Panc1 (cell line): ENCODE data around the gene NAGPA. TPM values are rescaled to one million over a fixed set of nuclear protein-coding genes. Genes with fewer than 3 reads are reported as not detected.

Experiments used
- ATAC-seq: fragments of 200-7000 bp; cut with Tn5 transposase; 2 replicates; pipeline ENCODE4 v1.9.1; 2020; ENCODE audit warnings: mild to moderate bottlenecking, moderate library complexity
- BruUV-seq: library from RNA; stranded (reverse); fragments of 400-500 nt; replicated peaks from 2 replicates; lab custom pipeline; 2021; lab: Mats Ljungman, UMichigan
- CTCF ChIA-PET: fragments of 300-600 bp; sonication (Branson Sonifier 250); formaldehyde crosslinking; loops from one replicate; lab custom pipeline; 2022; ENCODE audit warnings: antibody characterized with exemption; lab: Charles Lee
- POLR2A ChIA-PET: fragments of 300-600 bp; sonication (Branson Sonifier 250); formaldehyde crosslinking; loops from one replicate; lab custom pipeline; 2022; ENCODE audit warnings: antibody characterized with exemption; lab: Charles Lee
- DNase-seq: peaks from one replicate; pipeline ENCODE4 v3.0.0-alpha.2; 2010; ENCODE audit warnings: low read depth, low spot score
- H3K27ac ChIP-seq: 2 replicates; pipeline ENCODE4 v1.5.1; 2011; ENCODE audit warnings: mild to moderate bottlenecking, low read length, inconsistent platforms
- H3K27me3 ChIP-seq: fragments of 200-500 bp; sonication (Bioruptor generic); 2 replicates; pipeline ENCODE4 v1.6.0; 2014; ENCODE audit warnings: low read length, inconsistent platforms; ENCODE audit not compliant: control insufficient read depth, insufficient read depth
- H3K36me3 ChIP-seq: fragments of 200-500 bp; sonication (Bioruptor generic); 2 replicates; pipeline ENCODE4 v1.5.1; 2014; ENCODE audit warnings: inconsistent platforms, mild to moderate bottlenecking, low read length, moderate library complexity; ENCODE audit not compliant: control insufficient read depth, insufficient read depth
- H3K4me1 ChIP-seq: 2 replicates; pipeline ENCODE4 v1.5.1; 2011; ENCODE audit warnings: inconsistent platforms, mild to moderate bottlenecking, low read length, moderate library complexity; ENCODE audit not compliant: control insufficient read depth, insufficient read depth
- H3K4me3 ChIP-seq, 2 experiments: 2 replicates each; pipeline ENCODE4 v1.5.1; 2011 to 2012; ENCODE audit warnings: low read depth in 2 of 2, low read length in 2 of 2, mild to moderate bottlenecking in 2 of 2, inconsistent platforms in 1 of 2, moderate library complexity in 1 of 2
- H3K9me3 ChIP-seq: fragments of 200-500 bp; sonication (Bioruptor generic); 2 replicates; pipeline ENCODE4 v1.5.1; 2014; ENCODE audit warnings: low read depth, mild to moderate bottlenecking, inconsistent platforms, low read length, moderate library complexity; ENCODE audit not compliant: control insufficient read depth, insufficient read depth
- POLR2AphosphoS5 ChIP-seq: IDR thresholded peaks from 2 replicates; pipeline ENCODE4 v1.6.1; 2012; ENCODE audit warnings: mild to moderate bottlenecking, low read depth, low read length, moderate library complexity
- SIN3A ChIP-seq: IDR thresholded peaks from 2 replicates; pipeline ENCODE4 v1.6.1; 2012; ENCODE audit warnings: low read depth, mild to moderate bottlenecking, low read length, moderate library complexity, borderline replicate concordance; ENCODE audit not compliant: insufficient read depth
- TCF7L2 ChIP-seq: IDR thresholded peaks from 2 replicates; pipeline ENCODE4 v1.6.1; 2011; ENCODE audit warnings: mild to moderate bottlenecking, low read depth, low read length, inconsistent platforms
- in situ Hi-C: cut with HindIII; loops from 2 replicates; pipeline ENCODE4 v1.10.0; 2016; ENCODE audit warnings: low sequenced_read_pairs, low pct_unique_long_range_greater_than_20kb
- intact Hi-C: fragments of 100-400 bp; cut with micrococcal nuclease; formaldehyde crosslinking; loops from one replicate; pipeline ENCODE4 v1.10.0; 2022; ENCODE audit not compliant: unreplicated experiment
- total RNA-seq: library from RNA; stranded (reverse); gene quantifications from one replicate; pipeline ENCODE4 v1.2.1, GENCODE V29; 2021; ENCODE audit not compliant: unreplicated experiment
- TF ChIP-seq, protein P1 (sequence below), 2 experiments: IDR thresholded peaks; 2 replicates each; pipeline ENCODE4 v1.6.1; 2011 to 2012; ENCODE audit warnings: low read depth in 2 of 2, control low read depth in 1 of 2, low read length in 1 of 2, mild to moderate bottlenecking in 1 of 2, moderate library complexity in 1 of 2; ENCODE audit not compliant: insufficient read depth in 1 of 2
- TF ChIP-seq, protein P2 (sequence below): fragments of 450-650 bp; IDR thresholded peaks from 2 replicates; pipeline ENCODE4 v1.5.1; 2017; ENCODE audit warnings: mild to moderate bottlenecking

Gene NAGPA
- total RNA-seq, 1 experiment from 2014 or later, result 19.2 TPM

DNA sequence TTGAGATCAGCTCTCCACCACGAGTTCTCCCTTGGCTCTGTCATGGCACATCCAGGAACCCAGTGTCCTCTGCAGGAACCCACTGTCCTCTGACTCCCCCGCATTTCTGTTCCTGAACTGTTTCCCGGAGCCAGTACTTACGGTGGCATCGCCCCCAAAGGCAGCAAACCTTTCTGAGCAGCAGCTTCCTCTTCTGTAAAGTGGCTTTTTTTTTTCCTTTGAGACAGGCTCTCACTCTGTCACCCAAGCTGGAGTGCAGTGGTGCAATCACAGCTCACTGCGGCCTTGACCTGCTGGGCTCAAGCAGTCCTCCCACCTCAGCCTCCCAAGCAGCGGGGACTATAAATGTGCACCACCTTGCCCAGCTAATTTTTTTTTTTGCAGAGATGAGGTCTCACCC, 32.2 kb downstream of the NAGPA start:
- DNase-seq (no peak), ATAC-seq (no peak)
- H3K27ac ChIP-seq, result no peak overlapping the region
- intact Hi-C loops, result no loop called here
- H3K36me3 ChIP-seq, result no peaks in the 10 kb centered on the region
- no TSS peak for BruUV-seq
- no peaks in the 10 kb centered on the region for H3K27me3 ChIP-seq
- POLR2A ChIA-PET, result no interaction called here
- no peak overlapping the region for H3K4me3 ChIP-seq
- in situ Hi-C loops, result no loop called here
- no peaks in the 10 kb centered on the region for H3K4me1 ChIP-seq
- no peaks in the 10 kb centered on the region for H3K9me3 ChIP-seq
- TF ChIP-seq SIN3A (no peak), TCF7L2 (no peak), POLR2AphosphoS5 (no peak)
- TF ChIP-seq, protein P1, sequence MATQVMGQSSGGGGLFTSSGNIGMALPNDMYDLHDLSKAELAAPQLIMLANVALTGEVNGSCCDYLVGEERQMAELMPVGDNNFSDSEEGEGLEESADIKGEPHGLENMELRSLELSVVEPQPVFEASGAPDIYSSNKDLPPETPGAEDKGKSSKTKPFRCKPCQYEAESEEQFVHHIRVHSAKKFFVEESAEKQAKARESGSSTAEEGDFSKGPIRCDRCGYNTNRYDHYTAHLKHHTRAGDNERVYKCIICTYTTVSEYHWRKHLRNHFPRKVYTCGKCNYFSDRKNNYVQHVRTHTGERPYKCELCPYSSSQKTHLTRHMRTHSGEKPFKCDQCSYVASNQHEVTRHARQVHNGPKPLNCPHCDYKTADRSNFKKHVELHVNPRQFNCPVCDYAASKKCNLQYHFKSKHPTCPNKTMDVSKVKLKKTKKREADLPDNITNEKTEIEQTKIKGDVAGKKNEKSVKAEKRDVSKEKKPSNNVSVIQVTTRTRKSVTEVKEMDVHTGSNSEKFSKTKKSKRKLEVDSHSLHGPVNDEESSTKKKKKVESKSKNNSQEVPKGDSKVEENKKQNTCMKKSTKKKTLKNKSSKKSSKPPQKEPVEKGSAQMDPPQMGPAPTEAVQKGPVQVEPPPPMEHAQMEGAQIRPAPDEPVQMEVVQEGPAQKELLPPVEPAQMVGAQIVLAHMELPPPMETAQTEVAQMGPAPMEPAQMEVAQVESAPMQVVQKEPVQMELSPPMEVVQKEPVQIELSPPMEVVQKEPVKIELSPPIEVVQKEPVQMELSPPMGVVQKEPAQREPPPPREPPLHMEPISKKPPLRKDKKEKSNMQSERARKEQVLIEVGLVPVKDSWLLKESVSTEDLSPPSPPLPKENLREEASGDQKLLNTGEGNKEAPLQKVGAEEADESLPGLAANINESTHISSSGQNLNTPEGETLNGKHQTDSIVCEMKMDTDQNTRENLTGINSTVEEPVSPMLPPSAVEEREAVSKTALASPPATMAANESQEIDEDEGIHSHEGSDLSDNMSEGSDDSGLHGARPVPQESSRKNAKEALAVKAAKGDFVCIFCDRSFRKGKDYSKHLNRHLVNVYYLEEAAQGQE (IDR thresholded peaks at IDR 0.05; ENCODE audit: insufficient read depth in 1 of 2, low read depth in 2 of 2, low read length in 1 of 2), result no peak
- TF ChIP-seq, protein P2, sequence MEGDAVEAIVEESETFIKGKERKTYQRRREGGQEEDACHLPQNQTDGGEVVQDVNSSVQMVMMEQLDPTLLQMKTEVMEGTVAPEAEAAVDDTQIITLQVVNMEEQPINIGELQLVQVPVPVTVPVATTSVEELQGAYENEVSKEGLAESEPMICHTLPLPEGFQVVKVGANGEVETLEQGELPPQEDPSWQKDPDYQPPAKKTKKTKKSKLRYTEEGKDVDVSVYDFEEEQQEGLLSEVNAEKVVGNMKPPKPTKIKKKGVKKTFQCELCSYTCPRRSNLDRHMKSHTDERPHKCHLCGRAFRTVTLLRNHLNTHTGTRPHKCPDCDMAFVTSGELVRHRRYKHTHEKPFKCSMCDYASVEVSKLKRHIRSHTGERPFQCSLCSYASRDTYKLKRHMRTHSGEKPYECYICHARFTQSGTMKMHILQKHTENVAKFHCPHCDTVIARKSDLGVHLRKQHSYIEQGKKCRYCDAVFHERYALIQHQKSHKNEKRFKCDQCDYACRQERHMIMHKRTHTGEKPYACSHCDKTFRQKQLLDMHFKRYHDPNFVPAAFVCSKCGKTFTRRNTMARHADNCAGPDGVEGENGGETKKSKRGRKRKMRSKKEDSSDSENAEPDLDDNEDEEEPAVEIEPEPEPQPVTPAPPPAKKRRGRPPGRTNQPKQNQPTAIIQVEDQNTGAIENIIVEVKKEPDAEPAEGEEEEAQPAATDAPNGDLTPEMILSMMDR, result no peak
- CTCF ChIA-PET, result no interaction called here

DNA sequence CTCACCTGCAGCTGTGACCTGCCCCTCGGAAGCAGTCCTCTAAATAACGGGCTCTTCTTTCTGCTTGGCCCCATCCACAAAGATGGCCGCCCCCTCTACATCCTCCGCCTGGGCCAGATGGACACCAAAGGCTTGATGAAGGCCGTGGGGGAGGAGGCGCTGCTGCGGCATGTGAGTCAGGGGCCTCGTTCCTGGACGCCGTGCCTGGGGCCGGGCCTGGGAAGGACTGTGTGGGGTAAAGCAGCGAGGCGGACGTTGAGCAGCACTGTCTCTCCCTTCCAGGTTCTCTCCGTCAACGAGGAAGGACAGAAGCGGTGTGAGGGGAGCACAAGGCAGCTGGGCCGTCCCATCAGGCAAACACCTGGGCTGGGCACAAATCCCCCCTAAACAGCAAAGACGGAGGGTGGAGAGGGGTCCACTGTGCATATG, 33.1 kb downstream of the NAGPA start:
- TF ChIP-seq, protein P1 (IDR thresholded peaks at IDR 0.05; ENCODE audit: insufficient read depth in 1 of 2, low read depth in 2 of 2, low read length in 1 of 2), result no peak
- TF ChIP-seq TCF7L2 (no peak), SIN3A (no peak), POLR2AphosphoS5 (no peak)
- TF ChIP-seq, protein P2, result no peak
- no peak for ATAC-seq
- Histone ChIP-seq H3K36me3 (no peaks in the 10 kb centered on the region), H3K9me3 (no peaks in the 10 kb centered on the region), H3K4me3 (no peak overlapping the region), H3K27me3 (no peaks in the 10 kb centered on the region), H3K27ac (no peak overlapping the region), H3K4me1 (no peaks in the 10 kb centered on the region)
- intact Hi-C loops (no loop called here), in situ Hi-C loops (no loop called here)
- CTCF ChIA-PET, result no interaction called here
- POLR2A ChIA-PET, result no interaction called here
- DNase-seq, result no peak
- BruUV-seq, result no TSS peak
